Measurements from ENCODE around the gene TRIM38.

Gene TRIM38

GRCh38 chr6:26026833-26027490, 64.4 kb downstream of the TRIM38 start:
- peak; percentile 83 to 84 for DNase-seq (ENCODE audit: low read depth in 2 of 2)

GRCh38 chr6:26027491-26028211, 65.0 kb downstream of the TRIM38 start:
- DNase-seq (ENCODE audit: low read depth in 2 of 2): no peak

- no peak for DNase-seq (ENCODE audit: low read depth in 2 of 2)
These were observed 65.7 kb downstream of the TRIM38 start for GRCh38 chr6:26028212-26028745.

GRCh38 chr6:26028746-26029569, 66.4 kb downstream of the TRIM38 start:
- no peak for DNase-seq (ENCODE audit: low read depth in 2 of 2)

- DNase-seq (ENCODE audit: low read depth in 2 of 2): no peak
These were observed 66.9 kb downstream of the TRIM38 start for GRCh38 chr6:26029570-26029856.

- DNase-seq (ENCODE audit: low read depth in 2 of 2): no peak
These were observed 67.5 kb downstream of the TRIM38 start for GRCh38 chr6:26029857-26030653.

GRCh38 chr6:26030716-26031115, 68.1 kb downstream of the TRIM38 start:
- DNase-seq (ENCODE audit: low read depth in 2 of 2): no peak

GRCh38 chr6:26031151-26031594, 68.6 kb downstream of the TRIM38 start:
- DNase-seq (ENCODE audit: low read depth in 2 of 2): no peak

- DNase-seq (ENCODE audit: low read depth in 2 of 2): peak; percentile 74 to 75
These were observed 69.2 kb downstream of the TRIM38 start for GRCh38 chr6:26031595-26032339.

- DNase-seq (ENCODE audit: low read depth in 2 of 2): no peak
These were observed 69.9 kb downstream of the TRIM38 start for GRCh38 chr6:26032340-26033084.

- DNase-seq (ENCODE audit: low read depth in 2 of 2): peak; percentile 69 to 72
These were observed 70.7 kb downstream of the TRIM38 start for GRCh38 chr6:26033085-26033940.

- DNase-seq (ENCODE audit: low read depth in 2 of 2): peak in 1 of 2 donors; percentile 40
These were observed 71.3 kb downstream of the TRIM38 start for GRCh38 chr6:26033941-26034354.

GRCh38 chr6:26034905-26035304, 72.3 kb downstream of the TRIM38 start:
- no peak for DNase-seq (ENCODE audit: low read depth in 2 of 2)

Measured in stimulated activated CD8-positive, alpha-beta memory T cell treated with anti-CD3 and anti-CD28 coated beads, Interleukin-15, amount 100 ng/mL, for 48 hours (primary cell).